Testis (tissue), 2 donors: ENCODE data around the gene FBXL19.

Experiments
- CTCF ChIP-seq, 3 experiments: fragments of 450-650 bp in 2 of 3; fragments of 200-600 bp in 1 of 3; sonication (generic) in 1 of 3; IDR thresholded peaks; one replicate each; pipeline ENCODE4 v1.5.1; 2016 to 2019; ENCODE audit warnings: antibody characterized with exemption in 3 of 3, mild to moderate bottlenecking in 2 of 3, moderate library complexity in 1 of 3
- POLR2A ChIP-seq: fragments of 450-650 bp; IDR thresholded peaks from one replicate; pipeline ENCODE4 v1.6.1; 2017; ENCODE audit warnings: antibody characterized with exemption, mild to moderate bottlenecking, moderate library complexity

- TF ChIP-seq CTCF (IDR thresholded peaks at IDR 0.05), result no peak
- no peak for TF ChIP-seq POLR2A
These were observed 19.1 kb upstream of the FBXL19 start for GRCh38 chr16:30904114-30904780.
